ENCODE data around the gene FFAR3.

DNA sequence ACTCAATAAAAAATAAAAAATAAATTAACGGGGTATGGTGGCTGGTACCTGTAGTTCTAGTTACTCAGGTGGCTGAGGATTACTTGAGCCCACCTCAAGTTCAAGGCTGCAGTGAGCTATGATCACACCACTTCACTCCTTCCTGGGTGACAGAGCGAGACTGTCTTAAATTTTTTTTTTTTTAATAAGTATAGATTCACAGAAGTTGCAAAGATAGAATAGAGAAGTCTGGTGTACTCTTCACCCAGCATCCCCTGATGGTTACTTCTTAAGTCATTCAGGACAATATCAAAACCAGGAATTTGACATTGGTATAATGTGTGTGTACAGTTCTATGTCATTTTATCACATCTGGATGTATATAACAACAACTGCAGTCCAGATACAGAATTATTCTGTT is 37.0 kb upstream of the FFAR3 start:
- TF ChIP-seq EP300 (IDR thresholded peaks at IDR 0.05) (no peak), CTCF (IDR thresholded peaks at IDR 0.05) (no peak)
